ENCODE results near the gene TMTC2. TPM values are rescaled to one million over a fixed set of nuclear protein-coding genes. Genes with fewer than 3 reads are reported as not detected.

The TMTC2 gene
- total RNA-seq, 1 donor from 2014 or later = 37.9 TPM

DNA sequence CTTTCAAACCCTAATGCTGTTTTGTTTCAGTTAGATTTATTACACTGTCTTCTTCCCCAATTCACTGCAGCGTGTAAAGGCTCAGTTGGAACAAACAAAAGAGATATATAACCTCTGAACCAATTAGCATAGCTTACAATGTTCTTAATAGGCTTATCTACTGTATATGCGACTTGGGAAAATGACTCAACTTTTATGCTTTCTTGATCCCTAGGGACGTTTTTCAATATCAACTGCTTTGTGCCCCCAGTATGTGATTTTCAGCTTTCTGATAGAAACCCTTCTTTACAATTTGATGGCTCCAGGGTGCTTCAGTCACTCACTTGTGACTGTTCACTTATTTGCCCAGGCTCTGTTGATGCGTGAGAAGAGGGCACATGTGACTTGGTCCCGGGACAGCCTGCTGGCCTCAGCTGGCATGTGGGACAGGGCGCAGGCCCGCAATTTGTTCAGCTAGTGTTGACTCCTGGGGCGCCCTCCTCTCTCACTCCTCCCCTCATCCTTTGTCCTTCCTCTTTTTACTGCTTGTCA is 107.1 kb downstream of the TMTC2 start:
- Histone ChIP-seq H3K27me3 (no peaks in the 10 kb centered on the region), H3K4me1 (no peaks in the 10 kb centered on the region), H3K27ac (no peak overlapping the region), H3K36me3 (no peaks in the 10 kb centered on the region), H3K4me3 (no peak overlapping the region), H3K9me3 (no peaks in the 10 kb centered on the region)
- intact Hi-C loops (cut with DNase I) = no loop called here
- TF ChIP-seq, protein P1, sequence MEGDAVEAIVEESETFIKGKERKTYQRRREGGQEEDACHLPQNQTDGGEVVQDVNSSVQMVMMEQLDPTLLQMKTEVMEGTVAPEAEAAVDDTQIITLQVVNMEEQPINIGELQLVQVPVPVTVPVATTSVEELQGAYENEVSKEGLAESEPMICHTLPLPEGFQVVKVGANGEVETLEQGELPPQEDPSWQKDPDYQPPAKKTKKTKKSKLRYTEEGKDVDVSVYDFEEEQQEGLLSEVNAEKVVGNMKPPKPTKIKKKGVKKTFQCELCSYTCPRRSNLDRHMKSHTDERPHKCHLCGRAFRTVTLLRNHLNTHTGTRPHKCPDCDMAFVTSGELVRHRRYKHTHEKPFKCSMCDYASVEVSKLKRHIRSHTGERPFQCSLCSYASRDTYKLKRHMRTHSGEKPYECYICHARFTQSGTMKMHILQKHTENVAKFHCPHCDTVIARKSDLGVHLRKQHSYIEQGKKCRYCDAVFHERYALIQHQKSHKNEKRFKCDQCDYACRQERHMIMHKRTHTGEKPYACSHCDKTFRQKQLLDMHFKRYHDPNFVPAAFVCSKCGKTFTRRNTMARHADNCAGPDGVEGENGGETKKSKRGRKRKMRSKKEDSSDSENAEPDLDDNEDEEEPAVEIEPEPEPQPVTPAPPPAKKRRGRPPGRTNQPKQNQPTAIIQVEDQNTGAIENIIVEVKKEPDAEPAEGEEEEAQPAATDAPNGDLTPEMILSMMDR (IDR thresholded peaks at IDR 0.05) = no peak
- ATAC-seq = no peak
- DNase-seq = no peak

GRCh38 chr12:82797480-82797879 is 110.8 kb downstream of the TMTC2 start:
- no peak for ATAC-seq
- H3K36me3 ChIP-seq = no peaks in the 10 kb centered on the region

GRCh38 chr12:82800185-82800584 is 113.5 kb downstream of the TMTC2 start:
- Histone ChIP-seq H3K9me3 (no peaks in the 10 kb centered on the region), H3K27me3 (no peaks in the 10 kb centered on the region), H3K4me1 (no peaks in the 10 kb centered on the region), H3K4me3 (no peak overlapping the region), H3K36me3 (no peaks in the 10 kb centered on the region), H3K27ac (no peak overlapping the region)
- ATAC-seq (no peak), DNase-seq (no peak)
- intact Hi-C loops (cut with DNase I) = no loop called here
- TF ChIP-seq, protein P1 (IDR thresholded peaks at IDR 0.05) = no peak

More at GRCh38 chr12:82797480-82797879, 110.8 kb downstream of the TMTC2 start:
- H3K9me3 ChIP-seq = no peaks in the 10 kb centered on the region
- H3K4me3 ChIP-seq = no peak overlapping the region
- TF ChIP-seq, protein P1 (IDR thresholded peaks at IDR 0.05) = no peak
- H3K27me3 ChIP-seq = no peaks in the 10 kb centered on the region
- no peak overlapping the region for H3K27ac ChIP-seq
- DNase-seq = no peak
- intact Hi-C loops (cut with DNase I) = no loop called here
- H3K4me1 ChIP-seq = no peaks in the 10 kb centered on the region

GRCh38 chr12:82801951-82802610 is 115.4 kb downstream of the TMTC2 start:
- Histone ChIP-seq H3K27me3 (no peaks in the 10 kb centered on the region), H3K27ac (no peak overlapping the region), H3K4me1 (no peaks in the 10 kb centered on the region), H3K4me3 (no peak overlapping the region), H3K36me3 (no peaks in the 10 kb centered on the region), H3K9me3 (no peaks in the 10 kb centered on the region)
- TF ChIP-seq, protein P1 (IDR thresholded peaks at IDR 0.05) = no peak
- DNase-seq = no peak
- ATAC-seq = peak; percentile 14
- intact Hi-C loops (cut with DNase I) = no loop called here

GRCh38 chr12:82803201-82803600 is 116.5 kb downstream of the TMTC2 start:
- ATAC-seq = no peak
- no peak overlapping the region for H3K4me3 ChIP-seq

More at GRCh38 chr12:82803201-82803600, 116.5 kb downstream of the TMTC2 start:
- TF ChIP-seq, protein P1 (IDR thresholded peaks at IDR 0.05) = no peak
- H3K36me3 ChIP-seq = no peaks in the 10 kb centered on the region
- H3K4me1 ChIP-seq = no peaks in the 10 kb centered on the region
- H3K27me3 ChIP-seq = no peaks in the 10 kb centered on the region
- no peak for DNase-seq
- H3K9me3 ChIP-seq = no peaks in the 10 kb centered on the region
- H3K27ac ChIP-seq = no peak overlapping the region
- intact Hi-C loops (cut with DNase I) = no loop called here

Measured in upper lobe of right lung (tissue), 1 donor.